Fibroblast of pulmonary artery (primary cell): ENCODE results near the gene SLC15A3.
"Not testable (repeated sequence)": the region's sequence is repeated elsewhere in the genome, so short reads cannot be mapped to it uniquely, and the experiment has no call there.

Experiments
- DNase-seq: peaks from one replicate; pipeline ENCODE4 v3.0.0-alpha.2; 2010; ENCODE audit warnings: low read depth
- H3K4me3 ChIP-seq: replicated peaks from 2 replicates; pipeline ENCODE4 v1.5.1; 2011; ENCODE audit warnings: low read depth, mild to moderate bottlenecking, control low read depth, low read length, moderate library complexity
- CTCF ChIP-seq: IDR thresholded peaks from 2 replicates; pipeline ENCODE4 v1.5.1; 2011; ENCODE audit warnings: mild to moderate bottlenecking, control low read depth, low read length, inconsistent platforms; ENCODE audit errors: missing control alignments

SLC15A3 gene

DNA sequence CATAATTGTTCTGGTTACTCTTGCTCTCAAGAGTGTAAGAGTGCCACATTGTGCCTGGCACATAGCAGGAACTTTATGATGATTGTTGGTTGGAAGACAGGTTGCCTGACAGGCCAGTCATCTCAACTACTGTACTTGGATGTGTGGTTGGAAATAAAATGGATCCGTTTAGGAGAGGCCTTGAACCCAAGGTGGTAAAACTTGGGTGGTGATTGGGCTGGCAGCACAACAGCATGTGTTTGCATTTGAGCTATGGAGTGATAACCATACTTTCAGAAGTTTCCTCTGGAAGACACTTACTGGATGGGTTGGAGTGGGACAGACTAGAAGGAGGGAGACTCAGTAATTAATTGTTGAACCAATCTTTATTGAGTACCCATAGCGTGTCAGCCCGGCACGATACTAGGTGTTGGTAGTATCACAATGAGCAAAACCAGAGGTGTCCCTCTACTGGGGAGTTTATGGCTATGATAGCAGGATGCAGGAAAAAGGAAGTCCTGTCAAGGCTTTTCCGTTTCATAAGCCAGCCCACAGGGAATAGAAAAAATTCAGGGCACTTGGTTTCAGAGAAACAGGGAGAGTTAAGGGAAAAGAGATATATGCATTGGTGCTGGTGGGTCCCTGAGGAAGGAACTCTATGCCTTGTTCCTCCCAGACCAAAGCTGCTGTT, 41.1 kb downstream of the SLC15A3 start:
- no peak for DNase-seq
- H3K4me3 ChIP-seq, result no peak overlapping the region

GRCh38 chr11:60910281-60910687, 41.7 kb downstream of the SLC15A3 start:
- no peak overlapping the region for H3K4me3 ChIP-seq
- TF ChIP-seq CTCF, result no peak
- no peak for DNase-seq

More for the DNA sequence above, 41.1 kb downstream of the SLC15A3 start:
- TF ChIP-seq CTCF, result no peak

DNA sequence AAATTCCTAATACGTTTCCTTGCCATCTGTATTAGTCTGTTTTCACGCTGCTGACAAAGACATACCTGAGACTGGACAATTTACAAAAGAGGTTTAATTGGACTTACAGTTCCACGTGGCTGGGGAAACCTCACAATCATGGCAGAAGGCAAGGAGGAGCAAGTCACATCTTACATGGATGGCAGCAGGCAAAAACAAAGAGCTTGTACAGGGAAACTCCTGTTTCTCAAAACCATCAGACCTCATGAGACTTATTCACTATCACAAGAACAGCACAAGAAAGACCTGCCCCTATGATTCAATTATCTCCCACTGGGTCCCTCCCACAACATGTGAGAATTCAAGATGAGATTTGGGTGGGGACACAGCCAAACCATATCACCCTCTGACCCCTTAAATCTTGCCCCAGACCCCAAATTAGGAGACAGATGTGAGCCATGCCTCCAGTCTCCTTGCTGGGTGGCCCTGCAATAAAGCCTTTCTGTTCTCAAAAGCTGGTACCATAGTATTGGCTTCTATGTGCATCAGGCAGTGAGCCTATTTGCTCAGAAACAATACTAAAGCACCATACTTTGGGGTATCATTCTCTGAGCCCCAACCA, 42.2 kb downstream of the SLC15A3 start:
- not testable (repeated sequence) for DNase-seq, H3K4me3 ChIP-seq

GRCh38 chr11:60908803-60909202, 43.2 kb downstream of the SLC15A3 start:
- no peak for DNase-seq
- H3K4me3 ChIP-seq, result no peak overlapping the region

GRCh38 chr11:60906132-60906972, 45.6 kb downstream of the SLC15A3 start, which contains the start of gene PRPF19:
Gene PRPF19, minus strand, starts transcription at chr11:60906585. Its CDS starts 203 bp downstream, at chr11:60906382.
- H3K4me3 ChIP-seq, result peak within 1 kb of the TSS; percentile 84
- no peak for TF ChIP-seq CTCF
- peak; percentile 95 for DNase-seq

More at GRCh38 chr11:60908803-60909202, 43.2 kb downstream of the SLC15A3 start:
- no peak for TF ChIP-seq CTCF

DNA sequence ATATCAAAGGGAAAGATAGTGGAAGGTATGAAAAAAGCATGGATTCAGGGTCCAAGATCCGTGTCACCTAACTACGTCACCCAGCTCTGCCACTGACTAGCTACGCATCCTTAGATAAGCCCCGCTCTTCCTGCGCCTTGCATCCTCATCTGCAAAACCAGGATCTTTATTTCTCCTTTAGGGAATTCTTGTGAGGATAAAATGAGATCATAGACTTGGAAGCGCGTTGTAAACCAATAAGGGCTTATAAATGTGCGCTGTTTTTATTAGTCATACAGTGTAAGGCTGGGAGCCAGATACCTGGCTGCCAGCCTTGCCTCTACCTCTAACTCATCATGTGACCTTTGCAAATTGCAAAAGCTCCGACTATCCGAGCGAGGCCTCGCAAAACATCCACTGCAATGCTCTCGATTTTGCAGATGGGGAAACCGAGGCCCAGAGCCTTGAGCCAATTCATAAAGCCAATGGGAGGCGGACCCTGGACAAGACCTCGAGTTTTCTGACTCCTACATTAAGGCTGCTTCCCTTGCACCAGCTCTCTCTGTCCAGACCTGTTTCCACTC, 46.3 kb downstream of the SLC15A3 start:
- no peak for TF ChIP-seq CTCF
- peak; percentile 34 for DNase-seq
- peak overlapping the region; percentile 84 for H3K4me3 ChIP-seq

DNA sequence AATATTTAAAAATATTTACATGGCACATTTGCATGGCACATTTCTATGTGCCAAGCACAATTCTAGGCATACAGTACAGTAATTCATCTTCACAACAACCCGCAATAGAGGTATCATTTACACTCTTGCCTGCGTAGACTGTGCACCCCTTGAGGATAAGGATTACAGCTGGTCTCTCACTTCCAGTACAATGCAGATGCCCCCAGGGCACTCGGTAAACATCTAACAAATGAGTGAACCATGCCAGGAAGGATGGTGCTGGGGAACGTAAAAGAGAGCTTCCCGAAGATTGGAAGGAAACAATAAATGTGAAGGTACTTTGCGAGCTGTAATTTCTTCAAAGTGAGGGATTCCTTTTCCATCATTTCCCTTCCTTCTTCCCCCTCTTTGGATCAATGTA, 46.9 kb downstream of the SLC15A3 start:
- TF ChIP-seq CTCF, result no peak
- peak overlapping the region; percentile 84 for H3K4me3 ChIP-seq
- no peak for DNase-seq
